Measurements from ENCODE around the gene SFTPA2. TPM values are rescaled to one million over a fixed set of nuclear protein-coding genes. Genes with fewer than 3 reads are reported as not detected.
"Not testable (repeated sequence)": the region's sequence is repeated elsewhere in the genome, so short reads cannot be mapped to it uniquely, and the experiment has no call there.

Gene SFTPA2
- total and polyA plus RNA-seq, 2 experiments from 2014 or later, result not detected

DNA sequence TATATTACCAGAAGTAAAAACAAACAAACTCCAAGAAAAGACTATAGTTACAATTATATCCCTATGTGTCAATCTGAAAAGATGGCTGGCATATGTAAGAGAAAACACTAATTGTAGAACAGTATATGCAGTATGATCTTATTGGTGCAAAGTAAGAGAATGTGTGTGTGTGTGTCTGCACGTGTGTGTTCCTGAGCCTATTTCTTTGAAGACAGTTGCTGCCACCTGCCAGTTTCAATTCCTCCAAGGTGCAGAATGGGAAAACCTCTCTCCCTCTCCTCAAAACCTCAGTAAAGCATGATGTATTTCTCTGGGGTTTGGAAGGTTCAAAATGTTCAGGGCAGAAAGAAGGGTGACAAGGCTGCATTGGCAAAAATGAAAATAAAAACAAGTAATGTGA is 41.7 kb upstream of the SFTPA2 start:
- H3K27ac Mint-ChIP-seq, result no peak overlapping the region
- TF ChIP-seq ZNF462 (CRISPR knock-in tag; IDR thresholded peaks at IDR 0.05) (no peak), POLR2AphosphoS5 (IDR thresholded peaks at IDR 0.05; ENCODE audit: low read depth) (no peak)

DNA sequence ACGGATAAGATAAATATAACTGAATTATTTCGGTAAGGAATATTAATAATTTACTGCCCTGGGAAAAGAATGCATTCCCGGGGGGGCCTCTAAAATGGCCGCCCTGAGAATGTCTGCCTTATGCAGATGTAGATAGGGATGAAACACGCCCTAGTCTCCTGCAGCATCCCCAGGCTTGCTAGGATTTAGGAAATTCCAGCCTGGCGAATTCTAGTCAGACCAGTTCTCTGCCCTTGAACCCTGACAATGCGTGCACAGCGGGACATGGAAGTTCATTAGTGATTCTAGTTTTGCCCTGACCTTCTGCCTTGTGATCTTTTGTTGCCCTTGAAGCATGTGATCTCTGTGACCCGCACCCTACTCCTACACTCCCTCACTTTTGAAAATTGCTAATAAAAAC is 39.4 kb upstream of the SFTPA2 start:
- ATAC-seq; H3K9me2 ChIP-seq (ENCODE audit: insufficient read depth); H3K4me2 ChIP-seq; H3K4me1 ChIP-seq (ENCODE audit: insufficient read depth); H3K79me2 ChIP-seq (replicated peaks; ENCODE audit: insufficient read depth); H4K20me1 ChIP-seq (replicated peaks; ENCODE audit: insufficient read depth); H2AFZ ChIP-seq; H3K27me3 ChIP-seq (ENCODE audit: insufficient read depth); H3K4me3 ChIP-seq; H3F3A ChIP-seq (replicated peaks; ENCODE audit: low read depth); H3K4me3 Mint-ChIP-seq; H3K27me3 Mint-ChIP-seq (ENCODE audit: insufficient read depth, low read depth, poor library complexity): not testable (repeated sequence)
- peak; percentile 72 for DNase-seq (ENCODE audit: low spot score)
- Mint-ChIP-seq H3K9me3 (peaks cover 57% of the 10 kb centered on the region), H3K36me3 (ENCODE audit: low read depth) (peaks cover 45% of the 10 kb centered on the region), H3K27ac (peak overlapping the region; percentile 89), H3K4me1 (peaks cover 23% of the 10 kb centered on the region)
- Histone ChIP-seq H3K36me3 (ENCODE audit: insufficient read depth) (peaks cover 12% of the 10 kb centered on the region; the same call in 1 of the 2 replicates), H3K27ac (ENCODE audit: low read depth) (peak overlapping the region; percentile 43; the same call in 1 of the 2 replicates)

More for the DNA sequence above, 41.7 kb upstream of the SFTPA2 start:
- no peak overlapping the region for H3K4me2 ChIP-seq
- H3K36me3 ChIP-seq (ENCODE audit: insufficient read depth), result peaks cover 12% of the 10 kb centered on the region; the same call in 1 of the 2 replicates
- H3K27me3 ChIP-seq (ENCODE audit: insufficient read depth), result no peaks in the 10 kb centered on the region
- 0 out of 2 replicates have a peak, but pooled peaks cover 9% of the 10 kb centered on the region for H3K9me2 ChIP-seq (ENCODE audit: insufficient read depth)
- H3K36me3 Mint-ChIP-seq (ENCODE audit: low read depth), result peaks cover 33% of the 10 kb centered on the region
- peaks cover 23% of the 10 kb centered on the region for H3K4me1 Mint-ChIP-seq
- H3K27me3 Mint-ChIP-seq (ENCODE audit: insufficient read depth, low read depth, poor library complexity), result peaks cover 4% of the 10 kb centered on the region
- H3F3A ChIP-seq (replicated peaks; ENCODE audit: low read depth), result no peaks in the 10 kb centered on the region
- no peaks in the 10 kb centered on the region for H4K20me1 ChIP-seq (replicated peaks; ENCODE audit: insufficient read depth)
- no peaks in the 10 kb centered on the region for H3K79me2 ChIP-seq (replicated peaks; ENCODE audit: insufficient read depth)
- no peak overlapping the region for H2AFZ ChIP-seq
- no peak overlapping the region for H3K4me3 ChIP-seq
- no peak overlapping the region for H3K4me3 Mint-ChIP-seq
- peaks cover 42% of the 10 kb centered on the region for H3K9me3 Mint-ChIP-seq
- no peak overlapping the region for H3K27ac ChIP-seq (ENCODE audit: low read depth)
- ATAC-seq (no peak), DNase-seq (ENCODE audit: low spot score) (no peak)
- H3K4me1 ChIP-seq (ENCODE audit: insufficient read depth), result no peaks in the 10 kb centered on the region; the same call in 1 of the 2 replicates

All from GM23338 (cell line).